Suprapubic skin (tissue), 3 donors: ENCODE results near the gene FAM20B.

Source experiments
- POLR2A ChIP-seq, 2 donors: fragments of 450-650 bp; IDR thresholded peaks; one replicate each; pipeline ENCODE4 v1.6.1; 2017; ENCODE audit warnings: antibody characterized with exemption in 2 of 2, mild to moderate bottlenecking in 2 of 2, moderate library complexity in 2 of 2
- TF ChIP-seq, protein P1 (sequence below), 2 donors: fragments of 200-600 bp in 1 of 2; fragments of 450-650 bp in 1 of 2; sonication (generic) in 1 of 2; IDR thresholded peaks; one replicate each; pipeline ENCODE4 v1.5.1; 2016 to 2019; ENCODE audit warnings: antibody characterized with exemption in 2 of 2, mild to moderate bottlenecking in 1 of 2, moderate library complexity in 1 of 2

DNA sequence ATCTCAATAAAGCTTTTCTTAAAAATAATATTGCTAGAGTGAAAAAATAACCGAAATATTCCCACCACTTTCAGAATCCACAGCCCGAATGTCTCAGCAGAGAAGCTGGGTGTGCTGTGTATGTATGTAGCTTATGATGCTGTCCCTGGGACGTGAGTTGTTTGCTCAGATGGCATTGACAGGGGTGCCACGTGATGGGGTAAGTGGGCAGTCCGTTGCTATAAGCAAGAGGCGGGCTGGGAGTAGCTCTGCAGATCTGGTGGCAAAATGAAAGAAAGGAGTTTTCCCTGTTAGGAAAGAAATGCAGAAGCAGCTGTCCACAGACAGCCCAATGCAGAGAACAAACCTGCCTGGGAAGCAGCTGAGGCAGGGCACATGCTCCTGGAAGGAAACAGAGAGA, 3.8 kb upstream of the FAM20B start:
- TF ChIP-seq, protein P1, sequence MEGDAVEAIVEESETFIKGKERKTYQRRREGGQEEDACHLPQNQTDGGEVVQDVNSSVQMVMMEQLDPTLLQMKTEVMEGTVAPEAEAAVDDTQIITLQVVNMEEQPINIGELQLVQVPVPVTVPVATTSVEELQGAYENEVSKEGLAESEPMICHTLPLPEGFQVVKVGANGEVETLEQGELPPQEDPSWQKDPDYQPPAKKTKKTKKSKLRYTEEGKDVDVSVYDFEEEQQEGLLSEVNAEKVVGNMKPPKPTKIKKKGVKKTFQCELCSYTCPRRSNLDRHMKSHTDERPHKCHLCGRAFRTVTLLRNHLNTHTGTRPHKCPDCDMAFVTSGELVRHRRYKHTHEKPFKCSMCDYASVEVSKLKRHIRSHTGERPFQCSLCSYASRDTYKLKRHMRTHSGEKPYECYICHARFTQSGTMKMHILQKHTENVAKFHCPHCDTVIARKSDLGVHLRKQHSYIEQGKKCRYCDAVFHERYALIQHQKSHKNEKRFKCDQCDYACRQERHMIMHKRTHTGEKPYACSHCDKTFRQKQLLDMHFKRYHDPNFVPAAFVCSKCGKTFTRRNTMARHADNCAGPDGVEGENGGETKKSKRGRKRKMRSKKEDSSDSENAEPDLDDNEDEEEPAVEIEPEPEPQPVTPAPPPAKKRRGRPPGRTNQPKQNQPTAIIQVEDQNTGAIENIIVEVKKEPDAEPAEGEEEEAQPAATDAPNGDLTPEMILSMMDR (IDR thresholded peaks at IDR 0.05), result no peak
- TF ChIP-seq POLR2A (IDR thresholded peaks at IDR 0.05), result no peak
